IPS-18a (cell line): Measurements from ENCODE around the gene USP12.
"Not testable (repeated sequence)": the region's sequence is repeated elsewhere in the genome, so short reads cannot be mapped to it uniquely, and the experiment has no call there.

Experiments used
- H3K27ac ChIP-seq: one replicate; pipeline ENCODE4 v1.5.1; 2013; ENCODE audit warnings: low read length
- H3K27me3 ChIP-seq: one replicate; pipeline ENCODE4 v1.6.1; 2013; ENCODE audit warnings: mild to moderate bottlenecking, low read length; ENCODE audit not compliant: control insufficient read depth, insufficient read depth
- H3K36me3 ChIP-seq: one replicate; pipeline ENCODE4 v1.6.1; 2013; ENCODE audit warnings: low read depth, low read length; ENCODE audit not compliant: control insufficient read depth
- H3K4me1 ChIP-seq: one replicate; pipeline ENCODE4 v1.6.1; 2013; ENCODE audit warnings: low read depth, low read length; ENCODE audit not compliant: control insufficient read depth
- H3K4me3 ChIP-seq: one replicate; pipeline ENCODE4 v1.5.1; 2013; ENCODE audit warnings: low read length
- H3K9ac ChIP-seq: one replicate; pipeline ENCODE4 v1.6.1; 2013; ENCODE audit warnings: mild to moderate bottlenecking, low read length, moderate library complexity
- H3K9me3 ChIP-seq: one replicate; pipeline ENCODE4 v1.6.1; 2013; ENCODE audit warnings: low read depth, low read length; ENCODE audit not compliant: control insufficient read depth

The USP12 gene

GRCh38 chr13:27130223-27130978 lies 41.2 kb downstream of the USP12 start:
- no peak overlapping the region for H3K4me3 ChIP-seq
- H3K36me3 ChIP-seq, result no peaks in the 10 kb centered on the region
- no peaks in the 10 kb centered on the region for H3K27me3 ChIP-seq
- H3K27ac ChIP-seq, result no peak overlapping the region
- no peaks in the 10 kb centered on the region for H3K9me3 ChIP-seq
- H3K4me1 ChIP-seq, result peaks cover 23% of the 10 kb centered on the region
- no peak overlapping the region for H3K9ac ChIP-seq

- Histone ChIP-seq H3K27ac (no peak overlapping the region), H3K4me1 (peaks cover 23% of the 10 kb centered on the region), H3K9ac (no peak overlapping the region), H3K9me3 (peaks cover 5% of the 10 kb centered on the region), H3K36me3 (no peaks in the 10 kb centered on the region), H3K4me3 (no peak overlapping the region), H3K27me3 (no peaks in the 10 kb centered on the region)
These were observed 42.6 kb downstream of the USP12 start for GRCh38 chr13:27128825-27129627.

GRCh38 chr13:27126859-27127258 lies 44.8 kb downstream of the USP12 start:
- Histone ChIP-seq H3K27ac (no peak overlapping the region), H3K36me3 (no peaks in the 10 kb centered on the region), H3K9me3 (peaks cover 5% of the 10 kb centered on the region), H3K9ac (no peak overlapping the region), H3K27me3 (no peaks in the 10 kb centered on the region), H3K4me1 (peaks cover 16% of the 10 kb centered on the region), H3K4me3 (no peak overlapping the region)

- Histone ChIP-seq H3K4me3 (no peak overlapping the region), H3K36me3 (no peaks in the 10 kb centered on the region), H3K9ac (no peak overlapping the region), H3K27me3 (no peaks in the 10 kb centered on the region), H3K4me1 (peaks cover 11% of the 10 kb centered on the region), H3K27ac (no peak overlapping the region), H3K9me3 (peaks cover 5% of the 10 kb centered on the region)
These were observed 46.0 kb downstream of the USP12 start for GRCh38 chr13:27125357-27126282.

- no peaks in the 10 kb centered on the region for H3K27me3 ChIP-seq
- H3K27ac ChIP-seq, result no peak overlapping the region
- H3K4me1 ChIP-seq, result peaks cover 6% of the 10 kb centered on the region
- no peak overlapping the region for H3K4me3 ChIP-seq
- no peak overlapping the region for H3K9ac ChIP-seq
- H3K9me3 ChIP-seq, result peaks cover 5% of the 10 kb centered on the region
- no peaks in the 10 kb centered on the region for H3K36me3 ChIP-seq
These were observed 47.0 kb downstream of the USP12 start for GRCh38 chr13:27124571-27124970.

GRCh38 chr13:27123445-27123844 lies 48.2 kb downstream of the USP12 start:
- not testable (repeated sequence) for H3K4me1 ChIP-seq, H3K27ac ChIP-seq, H3K36me3 ChIP-seq, H3K9me3 ChIP-seq, H3K9ac ChIP-seq, H3K27me3 ChIP-seq, H3K4me3 ChIP-seq

GRCh38 chr13:27122036-27122435 lies 49.6 kb downstream of the USP12 start:
- Histone ChIP-seq H3K36me3 (no peaks in the 10 kb centered on the region), H3K27me3 (no peaks in the 10 kb centered on the region), H3K4me3 (no peak overlapping the region), H3K4me1 (peaks cover 17% of the 10 kb centered on the region), H3K27ac (no peak overlapping the region), H3K9me3 (peaks cover 5% of the 10 kb centered on the region), H3K9ac (no peak overlapping the region)

- Histone ChIP-seq H3K27me3 (no peaks in the 10 kb centered on the region), H3K27ac (no peak overlapping the region), H3K9ac (no peak overlapping the region), H3K4me1 (peaks cover 17% of the 10 kb centered on the region), H3K9me3 (peaks cover 5% of the 10 kb centered on the region), H3K4me3 (no peak overlapping the region), H3K36me3 (no peaks in the 10 kb centered on the region)
These were observed 50.8 kb downstream of the USP12 start for GRCh38 chr13:27120811-27121210.

GRCh38 chr13:27120011-27120410 lies 51.6 kb downstream of the USP12 start:
- Histone ChIP-seq H3K4me3 (no peak overlapping the region), H3K27ac (no peak overlapping the region), H3K27me3 (no peaks in the 10 kb centered on the region), H3K9me3 (peaks cover 4% of the 10 kb centered on the region), H3K4me1 (peaks cover 17% of the 10 kb centered on the region), H3K9ac (no peak overlapping the region), H3K36me3 (peaks cover 5% of the 10 kb centered on the region)

- Histone ChIP-seq H3K4me3 (no peak overlapping the region), H3K27ac (no peak overlapping the region), H3K27me3 (no peaks in the 10 kb centered on the region), H3K9ac (no peak overlapping the region), H3K9me3 (no peaks in the 10 kb centered on the region), H3K36me3 (peaks cover 5% of the 10 kb centered on the region), H3K4me1 (peaks cover 17% of the 10 kb centered on the region)
These were observed 53.1 kb downstream of the USP12 start for GRCh38 chr13:27118428-27119054.

GRCh38 chr13:27117952-27118351 lies 53.7 kb downstream of the USP12 start:
- H3K27ac ChIP-seq, result no peak overlapping the region
- peaks cover 5% of the 10 kb centered on the region for H3K36me3 ChIP-seq
- no peaks in the 10 kb centered on the region for H3K9me3 ChIP-seq
- peaks cover 17% of the 10 kb centered on the region for H3K4me1 ChIP-seq
- no peaks in the 10 kb centered on the region for H3K27me3 ChIP-seq
- no peak overlapping the region for H3K4me3 ChIP-seq
- no peak overlapping the region for H3K9ac ChIP-seq
